Measurements from ENCODE around the gene SLC30A7. TPM values are rescaled to one million over a fixed set of nuclear protein-coding genes. Genes with fewer than 3 reads are reported as not detected.

The SLC30A7 gene
- total RNA-seq, 1 experiment from 2014 or later: 16.1 TPM

GRCh38 chr1:101025283-101025656 lies 129.4 kb downstream of the SLC30A7 start:
- Histone ChIP-seq H3K36me3 (ENCODE audit: control insufficient read depth, insufficient read depth, low read length) (no peaks in the 10 kb centered on the region), H3K9me3 (no peaks in the 10 kb centered on the region), H3K4me3 (ENCODE audit: low read depth, low read length) (peak overlapping the region; percentile 64), H3K27me3 (replicated peaks; ENCODE audit: control insufficient read depth, insufficient read depth, low read length) (no peaks in the 10 kb centered on the region), H3K4me1 (no peaks in the 10 kb centered on the region)
- no peaks in the 10 kb centered on the region for H3K9me3 Mint-ChIP-seq (ENCODE audit: unreplicated experiment)
- peak overlapping the region; percentile 91 for H3K4me3 Mint-ChIP-seq (ENCODE audit: unreplicated experiment)
- TSS peak; percentile 72 for BruUV-seq (replicated peaks)
- intact Hi-C loops (cut with micrococcal nuclease; ENCODE audit: unreplicated experiment): no loop called here
- peaks cover 4% of the 10 kb centered on the region for H3K36me3 Mint-ChIP-seq (ENCODE audit: insufficient read depth, unreplicated experiment)
- peak overlapping the region; percentile 86 for H3K27ac Mint-ChIP-seq (ENCODE audit: unreplicated experiment)
- CTCF ChIA-PET: no interaction called here
- TF ChIP-seq CTCF (IDR thresholded peaks at IDR 0.05; ENCODE audit: insufficient read depth in 1 of 2, low read depth in 1 of 2, low read length in 1 of 2, severe bottlenecking in 1 of 2, unreplicated experiment in 1 of 2): no peak
- H3K27me3 Mint-ChIP-seq (ENCODE audit: insufficient read depth, unreplicated experiment): no peaks in the 10 kb centered on the region
- peak in 1 of 2 experiments; percentile 11 for DNase-seq
- H3K4me1 Mint-ChIP-seq (ENCODE audit: low read depth, unreplicated experiment): peaks cover 13% of the 10 kb centered on the region
- POLR2A ChIA-PET: no interaction called here

GRCh38 chr1:101025657-101026429 lies 130.0 kb downstream of the SLC30A7 start, which contains the start of gene DPH5:
DPH5 (minus strand) TSS chr1:101025784; CDS start chr1:101025443, 341 bp downstream.
- no peak for TF ChIP-seq CTCF (IDR thresholded peaks at IDR 0.05; ENCODE audit: insufficient read depth in 1 of 2, low read depth in 1 of 2, low read length in 1 of 2, severe bottlenecking in 1 of 2, unreplicated experiment in 1 of 2)
- Histone ChIP-seq H3K27me3 (replicated peaks; ENCODE audit: control insufficient read depth, insufficient read depth, low read length) (no peaks in the 10 kb centered on the region), H3K4me3 (ENCODE audit: low read depth, low read length) (peak within 1 kb of the TSS; percentile 64), H3K9me3 (no peaks in the 10 kb centered on the region), H3K36me3 (ENCODE audit: control insufficient read depth, insufficient read depth, low read length) (no peaks in the 10 kb centered on the region), H3K4me1 (no peaks in the 10 kb centered on the region)
- ChIA-PET POLR2A (no interaction called here), CTCF (no interaction called here)
- Mint-ChIP-seq H3K27ac (ENCODE audit: unreplicated experiment) (peak within 1 kb of the TSS; percentile 86), H3K27me3 (ENCODE audit: insufficient read depth, unreplicated experiment) (no peaks in the 10 kb centered on the region), H3K36me3 (ENCODE audit: insufficient read depth, unreplicated experiment) (no peaks in the 10 kb centered on the region), H3K4me3 (ENCODE audit: unreplicated experiment) (peak within 1 kb of the TSS; percentile 91), H3K4me1 (ENCODE audit: low read depth, unreplicated experiment) (peaks cover 8% of the 10 kb centered on the region), H3K9me3 (ENCODE audit: unreplicated experiment) (no peaks in the 10 kb centered on the region)
- BruUV-seq (replicated peaks): TSS peak; percentile 58
- intact Hi-C loops (cut with micrococcal nuclease; ENCODE audit: unreplicated experiment): no loop called here
- DNase-seq: peak; percentile 89 to 92

GRCh38 chr1:101026430-101026788 lies 130.5 kb downstream of the SLC30A7 start:
- intact Hi-C loops (cut with micrococcal nuclease; ENCODE audit: unreplicated experiment): no loop called here
- POLR2A ChIA-PET: no interaction called here
- BruUV-seq (replicated peaks): no TSS peak

More at GRCh38 chr1:101026430-101026788, 130.5 kb downstream of the SLC30A7 start:
- Mint-ChIP-seq H3K9me3 (ENCODE audit: unreplicated experiment) (no peaks in the 10 kb centered on the region), H3K27ac (ENCODE audit: unreplicated experiment) (peak overlapping the region; percentile 86), H3K4me3 (ENCODE audit: unreplicated experiment) (peak overlapping the region; percentile 91), H3K27me3 (ENCODE audit: insufficient read depth, unreplicated experiment) (no peaks in the 10 kb centered on the region), H3K4me1 (ENCODE audit: low read depth, unreplicated experiment) (peaks cover 8% of the 10 kb centered on the region), H3K36me3 (ENCODE audit: insufficient read depth, unreplicated experiment) (no peaks in the 10 kb centered on the region)
- H3K36me3 ChIP-seq (ENCODE audit: control insufficient read depth, insufficient read depth, low read length): no peaks in the 10 kb centered on the region
- TF ChIP-seq CTCF (IDR thresholded peaks at IDR 0.05; ENCODE audit: insufficient read depth in 1 of 2, low read depth in 1 of 2, low read length in 1 of 2, severe bottlenecking in 1 of 2, unreplicated experiment in 1 of 2): no peak
- DNase-seq: no peak
- peak overlapping the region; percentile 64 for H3K4me3 ChIP-seq (ENCODE audit: low read depth, low read length)
- no peaks in the 10 kb centered on the region for H3K27me3 ChIP-seq (replicated peaks; ENCODE audit: control insufficient read depth, insufficient read depth, low read length)
- CTCF ChIA-PET: no interaction called here
- no peaks in the 10 kb centered on the region for H3K9me3 ChIP-seq
- no peaks in the 10 kb centered on the region for H3K4me1 ChIP-seq
